H1 (cell line): ENCODE measurements around the gene CCDC102A. TPM values are rescaled to one million over a fixed set of nuclear protein-coding genes. Genes with fewer than 3 reads are reported as not detected.

Experiments
- CTCF ChIA-PET: fragments of 300-600 bp; sonication (Branson Sonifier 250); formaldehyde crosslinking; loops from one replicate; lab custom pipeline; 2021; ENCODE audit not compliant: partially characterized antibody; lab: Charles Lee
- POLR2A ChIA-PET: fragments of 300-600 bp; sonication (Branson Sonifier 250); formaldehyde crosslinking; loops from one replicate; lab custom pipeline; 2021; ENCODE audit warnings: inconsistent platforms; ENCODE audit not compliant: partially characterized antibody; lab: Charles Lee
- DNase-seq, 2 experiments: peaks; one replicate each; pipeline versions ENCODE4 v3.0.0 to v3.0.0-alpha.2; 2010 to 2022; ENCODE audit warnings: low spot score in 2 of 2, low read depth in 1 of 2, mixed read lengths in 1 of 2
- FAIRE-seq: peaks from 2 replicates; lab custom pipeline; 2011; peaks lifted over from hg19 to GRCh38; lab: Jason Lieb, UNC
- H2AFZ ChIP-seq: 2 replicates; pipeline ENCODE4 v1.8.1; 2012; ENCODE audit warnings: low read length, inconsistent platforms
- H2AK5ac ChIP-seq: 2 replicates; pipeline ENCODE4 v1.6.1; 2013; ENCODE audit warnings: low read depth, low read length
- H2BK120ac ChIP-seq: replicated peaks from 2 replicates; pipeline ENCODE3; 2013; ENCODE audit warnings: low read depth, low read length, inconsistent platforms
- H2BK12ac ChIP-seq: 2 replicates; pipeline ENCODE4 v1.6.1; 2013; ENCODE audit warnings: low read depth, low read length
- H2BK15ac ChIP-seq: 2 replicates; pipeline ENCODE4 v1.6.1; 2013; ENCODE audit warnings: low read length
- H2BK20ac ChIP-seq: 2 replicates; pipeline ENCODE4 v1.6.1; 2013; ENCODE audit warnings: low read length
- H2BK5ac ChIP-seq: 2 replicates; pipeline ENCODE4 v1.6.1; 2013; ENCODE audit warnings: low read depth, low read length
- H3K14ac ChIP-seq: 2 replicates; pipeline ENCODE4 v1.6.1; 2013; ENCODE audit warnings: inconsistent platforms; ENCODE audit not compliant: insufficient read length
- H3K18ac ChIP-seq: 2 replicates; pipeline ENCODE4 v1.6.1; 2013; ENCODE audit warnings: low read length; ENCODE audit errors: extremely low read depth
- H3K23ac ChIP-seq: 2 replicates; pipeline ENCODE4 v1.6.1; 2013; ENCODE audit warnings: inconsistent platforms; ENCODE audit not compliant: insufficient read length
- H3K23me2 ChIP-seq: 2 replicates; pipeline ENCODE4 v1.6.1; 2013; ENCODE audit warnings: low read depth, low read length
- H3K27ac ChIP-seq: 2 replicates; pipeline ENCODE4 v1.6.1; 2011; ENCODE audit warnings: low read depth, low read length, inconsistent platforms
- H3K27me3 ChIP-seq, 4 experiments: replicated peaks in 1 of 4; 1 replicate in 1 of 4; 2 replicates in 3 of 4; pipeline versions ENCODE4 v1.6.1 to v1.8.1; 2011 to 2013; ENCODE audit warnings: low read length in 3 of 4, mild to moderate bottlenecking in 3 of 4, inconsistent platforms in 2 of 4, mixed read lengths in 2 of 4, moderate library complexity in 1 of 4; ENCODE audit not compliant: control insufficient read depth in 3 of 4, insufficient read depth in 3 of 4; ENCODE audit errors: extremely low read depth in 1 of 4
- H3K36me3 ChIP-seq, 4 experiments: 2 replicates each; pipeline versions ENCODE4 v1.6.1 to v1.8.1; 2011 to 2013; ENCODE audit warnings: mild to moderate bottlenecking in 4 of 4, low read length in 3 of 4, moderate library complexity in 2 of 4, control low read depth in 1 of 4, inconsistent platforms in 1 of 4; ENCODE audit not compliant: insufficient read depth in 4 of 4, control insufficient read depth in 2 of 4
- H3K4ac ChIP-seq: replicated peaks from 2 replicates; pipeline ENCODE3; 2013; ENCODE audit warnings: low read length, low read depth, mixed read lengths, inconsistent platforms; ENCODE audit not compliant: insufficient read length
- H3K4me1 ChIP-seq, 4 experiments: replicated peaks in 1 of 4; 1 replicate in 1 of 4; 2 replicates in 3 of 4; pipeline versions ENCODE4 v1.6.1 to v1.8.1; 2011 to 2013; ENCODE audit warnings: low read length in 3 of 4, inconsistent platforms in 2 of 4, mixed read lengths in 1 of 4; ENCODE audit not compliant: insufficient read depth in 4 of 4, control insufficient read depth in 3 of 4
- H3K4me2 ChIP-seq, 2 experiments: 2 replicates each; pipeline versions ENCODE4 v1.6.1 to v1.8.1; 2011 to 2013; ENCODE audit warnings: low read depth in 2 of 2, low read length in 2 of 2, control low read depth in 1 of 2, inconsistent platforms in 1 of 2, mild to moderate bottlenecking in 1 of 2; ENCODE audit not compliant: insufficient read depth in 1 of 2
- H3K4me3 ChIP-seq, 4 experiments: fragments of 200-600, 300-600 bp in 1 of 4; sonication (generic), shearing (Covaris generic), sonication (Bioruptor Twin) in 1 of 4; 2 replicates each; pipeline versions ENCODE4 v1.5.1 to v1.8.1; 2011 to 2016; ENCODE audit warnings: low read length in 4 of 4, low read depth in 3 of 4, control low read depth in 2 of 4, inconsistent platforms in 2 of 4, mild to moderate bottlenecking in 2 of 4, mixed read lengths in 1 of 4, moderate library complexity in 1 of 4; ENCODE audit not compliant: insufficient read depth in 2 of 4; ENCODE audit errors: extremely low read depth in 1 of 4
- H3K56ac ChIP-seq: replicated peaks from 2 replicates; pipeline ENCODE3; 2013; ENCODE audit warnings: low read depth, mild to moderate bottlenecking, mixed read lengths, low read length, inconsistent platforms; ENCODE audit not compliant: insufficient read length
- H3K79me1 ChIP-seq: 2 replicates; pipeline ENCODE4 v1.6.1; 2013; ENCODE audit warnings: low read depth, low read length, control low read depth
- H3K79me2 ChIP-seq, 2 experiments: 2 replicates each; pipeline versions ENCODE4 v1.6.1 to v1.8.1; 2012 to 2013; ENCODE audit warnings: low read length in 2 of 2, mild to moderate bottlenecking in 2 of 2, inconsistent platforms in 1 of 2; ENCODE audit not compliant: insufficient read depth in 2 of 2, control insufficient read depth in 1 of 2
- H3K9ac ChIP-seq, 4 experiments: replicated peaks in 1 of 4; 1 replicate in 1 of 4; 2 replicates in 3 of 4; pipeline versions ENCODE4 v1.6.1 to v1.8.1; 2011 to 2013; ENCODE audit warnings: low read depth in 3 of 4, low read length in 3 of 4, control low read depth in 2 of 4, mild to moderate bottlenecking in 2 of 4, moderate library complexity in 2 of 4, inconsistent platforms in 1 of 4; ENCODE audit errors: extremely low read depth in 1 of 4
- H3K9me3 ChIP-seq, 2 experiments: 2 replicates each; pipeline versions ENCODE4 v1.6.1 to v1.8.1; 2012 to 2013; ENCODE audit warnings: mild to moderate bottlenecking in 2 of 2, moderate library complexity in 2 of 2, control low read depth in 1 of 2, inconsistent platforms in 1 of 2, low read depth in 1 of 2, low read length in 1 of 2, mixed read lengths in 1 of 2; ENCODE audit not compliant: insufficient read depth in 2 of 2
- H4K20me1 ChIP-seq, 2 experiments: replicated peaks in 1 of 2; 2 replicates each; pipeline versions ENCODE3 to v1.8.1; 2011 to 2013; ENCODE audit warnings: inconsistent platforms in 2 of 2, low read length in 2 of 2, mild to moderate bottlenecking in 1 of 2; ENCODE audit not compliant: insufficient read depth in 2 of 2, control insufficient read depth in 1 of 2
- H4K5ac ChIP-seq: 2 replicates; pipeline ENCODE4 v1.6.1; 2013; ENCODE audit warnings: low read length, low read depth, mixed read lengths, inconsistent platforms; ENCODE audit not compliant: insufficient read length
- H4K8ac ChIP-seq: 2 replicates; pipeline ENCODE4 v1.8.0; 2013; ENCODE audit warnings: mild to moderate bottlenecking, moderate library complexity, low read length, inconsistent platforms; ENCODE audit not compliant: insufficient read depth; ENCODE audit errors: extremely low read depth
- H4K91ac ChIP-seq: replicated peaks from 2 replicates; pipeline ENCODE3; 2013; ENCODE audit warnings: low read length, mixed read lengths, inconsistent platforms; ENCODE audit not compliant: insufficient read length
- BRCA1 ChIP-seq: IDR thresholded peaks from 2 replicates; pipeline ENCODE4 v1.6.1; 2012; ENCODE audit warnings: low read depth, low read length, improper control_type of control experiment
- POLR2AphosphoS5 ChIP-seq: IDR thresholded peaks from 2 replicates; pipeline ENCODE4 v1.6.1; 2011; ENCODE audit warnings: low read depth, low read length
- WGBS, 2 experiments: shearing (Covaris generic) in 1 of 2; methylation state at CpG; one replicate each; pipeline versions ENCODE4 v1.1.6 to v1.1.7; 2013 to 2015; ENCODE audit warnings: low lambda C conversion rate in 2 of 2, mixed read lengths in 2 of 2, inconsistent platforms in 1 of 2, low coverage in 1 of 2, missing lambda C conversion rate in 1 of 2; ENCODE audit not compliant: insufficient replicate concordance in 2 of 2, insufficient coverage in 1 of 2, insufficient read length in 1 of 2; ENCODE audit errors: extremely low coverage in 1 of 2, missing lambda C conversion rate in 1 of 2; 5-methylcytosine and 5-hydroxymethylcytosine counted together
- polyA plus RNA-seq, 7 experiments: library from polyadenylated mRNA; depleted of rRNA in 3 of 7; stranded (reverse) in 5 of 7; unstranded in 2 of 7; fragments of >200 nt in 5 of 7; fragments of 200-250 nt in 2 of 7; gene quantifications; 1 replicate in 5 of 7; 2 replicates in 1 of 7; 4 replicates in 1 of 7; pipeline versions ENCODE4 v1.2.1 to v1.2.3, GENCODE V29; 2011 to 2013; ENCODE audit warnings: missing spikeins in 2 of 7, mixed read lengths in 2 of 7
- total RNA-seq: library from RNA; stranded (reverse); fragmentation: NEBNext Ultra II Directional; extraction: Animal tissue kit (Norgen Biotek cat#: 25700); gene quantifications from 2 replicates; pipeline ENCODE4 v1.2.1, GENCODE V29; 2021

CCDC102A gene
- total and polyA plus RNA-seq, 2 of the 8 experiments (the other 6 are each of a cell fraction or from before 2014, with no cell fraction given) = 4.0 to 7.5 TPM

GRCh38 chr16:57477531-57478202, 58.7 kb downstream of the CCDC102A start:
- Histone ChIP-seq H3K23ac (no peak overlapping the region), H3K4me2 (peak overlapping the region in 1 of 2 experiments; percentile 1; a peak in 3 of 4 replicates), H2BK120ac (no peak overlapping the region), H4K20me1 (peaks cover 2 to 3% of the 10 kb centered on the region in 2 experiments), H2AK5ac (no peak overlapping the region), H3K4me3 (no peak overlapping the region; a peak in 1 of 8 replicates), H3K79me2 (no peaks in the 10 kb centered on the region), H2BK5ac (peak overlapping the region; percentile 71; the same call in 1 of the 2 replicates), H3K23me2 (peaks cover 8% of the 10 kb centered on the region; the same call in 1 of the 2 replicates), H3K9me3 (no peaks in the 10 kb centered on the region), H3K4me1 (peaks cover 5 to 52% (median 39%) of the 10 kb centered on the region in 4 experiments), H4K5ac (no peak overlapping the region), H2BK20ac (no peak overlapping the region), H3K27me3 (no peaks in the 10 kb centered on the region; a peak in 1 of 7 replicates), H3K4ac (no peak overlapping the region), H3K14ac (no peak overlapping the region), H3K36me3 (peaks cover 0 to 10% (median 5%) of the 10 kb centered on the region in 4 experiments; a peak in 3 of 8 replicates), H4K8ac (no peak overlapping the region; the same call in 1 of the 2 replicates), H2BK12ac (peak overlapping the region; percentile 18; the same call in 1 of the 2 replicates), H3K18ac (no peak overlapping the region), H3K56ac (no peak overlapping the region), H3K79me1 (0 out of 2 replicates have a peak, but pooled peaks cover 5% of the 10 kb centered on the region), H4K91ac (peak overlapping the region; percentile 47), H3K27ac (no peak overlapping the region), H3K9ac (no peak overlapping the region), H2BK15ac (peak overlapping the region; percentile 95; the same call in 1 of the 2 replicates), H2AFZ (no peak overlapping the region)
- 55% methylated on average over 9 of the region's 9 CpGs; no CpG with 5 or more reads in 1 of the 2 experiments for WGBS, 2 experiments
- TF ChIP-seq BRCA1 (no peak), POLR2AphosphoS5 (no peak)
- FAIRE-seq (no peak), DNase-seq (no peak)
- ChIA-PET POLR2A (interaction anchor here (1.4 to 10.3 kb wide), 2 partner anchors 42 to 51 kb away, joined by 4 to 67 read pairs; no protein-coding TSS in a partner anchor), CTCF (interaction anchor here (2.3 to 15.0 kb wide), 5 partner anchors 16 to 55 kb away, joined by 5 to 210 read pairs (median 8); partner anchors contain the start of gene POLR2C)
